OCI-LY1 (cell line): ENCODE results near the gene LIMS2.

Experiments used
- H2AFZ ChIP-seq: fragments of 200-600 bp; sonication (generic), shearing (Covaris generic); 2 replicates; pipeline ENCODE4 v1.6.0; 2014; ENCODE audit warnings: antibody characterized with exemption, mild to moderate bottlenecking, low read length
- H3F3A ChIP-seq: fragments of 200-600 bp; sonication (generic), shearing (Covaris generic); 2 replicates; pipeline ENCODE4 v1.6.0; 2014; ENCODE audit warnings: mild to moderate bottlenecking, antibody characterized with exemption, low read length, moderate library complexity; ENCODE audit not compliant: insufficient read depth
- H3K27ac ChIP-seq: fragments of 200-600 bp; sonication (generic); 2 replicates; pipeline ENCODE4 v1.5.1; 2014; ENCODE audit warnings: low read length, mixed run types, mild to moderate bottlenecking, low read depth; ENCODE audit not compliant: poor library complexity, severe bottlenecking
- H3K27me3 ChIP-seq: fragments of 200-600 bp; sonication (generic); 2 replicates; pipeline ENCODE4 v1.6.0; 2014; ENCODE audit warnings: antibody characterized with exemption, mild to moderate bottlenecking, low read length, moderate library complexity; ENCODE audit not compliant: insufficient read depth
- H3K36me3 ChIP-seq: fragments of 200-600 bp; sonication (generic); 2 replicates; pipeline ENCODE4 v1.6.1; 2014; ENCODE audit warnings: mild to moderate bottlenecking, antibody characterized with exemption, low read length, moderate library complexity, mixed read lengths; ENCODE audit not compliant: insufficient read depth
- H3K4me1 ChIP-seq: fragments of 200-600 bp; sonication (generic); 2 replicates; pipeline ENCODE4 v1.5.1; 2014; ENCODE audit warnings: mild to moderate bottlenecking, low read length, moderate library complexity; ENCODE audit not compliant: insufficient read depth, severe bottlenecking
- H3K4me2 ChIP-seq: fragments of 200-600 bp; sonication (generic), shearing (Covaris generic); 2 replicates; pipeline ENCODE4 v1.6.1; 2014; ENCODE audit warnings: low read length
- H3K4me3 ChIP-seq: fragments of 200-600 bp; sonication (generic); 2 replicates; pipeline ENCODE4 v1.5.1; 2014; ENCODE audit warnings: low read length, low read depth, mild to moderate bottlenecking, mixed read lengths; ENCODE audit not compliant: poor library complexity, severe bottlenecking
- H3K79me2 ChIP-seq: fragments of 200-600 bp; shearing (Covaris generic); 2 replicates; pipeline ENCODE4 v1.6.1; 2016; ENCODE audit warnings: mixed run types, low read length, mixed read lengths; ENCODE audit not compliant: insufficient read depth
- H3K9ac ChIP-seq: fragments of 200-600 bp; sonication (generic), shearing (Covaris generic); 2 replicates; pipeline ENCODE4 v1.6.1; 2014; ENCODE audit warnings: mild to moderate bottlenecking, low read length, mixed read lengths
- H3K9me2 ChIP-seq: fragments of 200-600 bp; sonication (generic), shearing (Covaris generic); 2 replicates; pipeline ENCODE4 v1.6.1; 2014; ENCODE audit warnings: low read depth, mild to moderate bottlenecking, low read length, mixed read lengths
- H3K9me3 ChIP-seq: fragments of 200-600 bp; shearing (Covaris generic); 2 replicates; pipeline ENCODE4 v1.6.1; 2014; ENCODE audit warnings: low read length, mixed read lengths
- H4K20me1 ChIP-seq: fragments of 200-600 bp; sonication (generic), shearing (Covaris generic); 2 replicates; pipeline ENCODE4 v1.6.0; 2016; ENCODE audit warnings: mild to moderate bottlenecking, low read length; ENCODE audit not compliant: insufficient read depth
- CTCF ChIP-seq: fragments of 200-600 bp; sonication (generic), shearing (Covaris generic); IDR thresholded peaks from 2 replicates; pipeline ENCODE4 v1.5.1; 2017; ENCODE audit warnings: mild to moderate bottlenecking, antibody characterized with exemption, low read length, moderate library complexity, mixed read lengths
- EZH2 ChIP-seq: fragments of 200-600 bp; sonication (generic), shearing (Covaris generic); IDR thresholded peaks from 2 replicates; pipeline ENCODE4 v1.8.0; 2017; ENCODE audit warnings: borderline replicate concordance, mixed run types, mild to moderate bottlenecking, antibody characterized with exemption, low read length, moderate library complexity, mixed read lengths

Gene LIMS2

GRCh38 chr2:127683056-127683455, 7.7 kb upstream of the LIMS2 start:
- TF ChIP-seq EZH2 (no peak), CTCF (no peak)
- Histone ChIP-seq H3F3A (no peaks in the 10 kb centered on the region), H3K79me2 (no peaks in the 10 kb centered on the region), H2AFZ (no peak overlapping the region), H3K4me2 (no peak overlapping the region), H3K27ac (no peak overlapping the region), H3K9me3 (no peaks in the 10 kb centered on the region), H3K36me3 (no peaks in the 10 kb centered on the region), H3K9me2 (no peaks in the 10 kb centered on the region), H3K4me3 (no peak overlapping the region), H4K20me1 (no peaks in the 10 kb centered on the region), H3K4me1 (no peaks in the 10 kb centered on the region), H3K27me3 (0 out of 2 replicates have a peak, but pooled peaks cover 4% of the 10 kb centered on the region), H3K9ac (no peak overlapping the region)

GRCh38 chr2:127681976-127682857, 6.9 kb upstream of the LIMS2 start:
- H3K27ac ChIP-seq = no peak overlapping the region
- H3K79me2 ChIP-seq = no peaks in the 10 kb centered on the region
- TF ChIP-seq EZH2 = no peak
- no peak for TF ChIP-seq CTCF
- no peaks in the 10 kb centered on the region for H3K4me1 ChIP-seq
- no peaks in the 10 kb centered on the region for H4K20me1 ChIP-seq
- H3F3A ChIP-seq = no peaks in the 10 kb centered on the region
- no peaks in the 10 kb centered on the region for H3K9me2 ChIP-seq
- no peak overlapping the region for H3K4me2 ChIP-seq
- H3K9ac ChIP-seq = no peak overlapping the region
- 0 out of 2 replicates have a peak, but pooled peaks cover 4% of the 10 kb centered on the region for H3K27me3 ChIP-seq
- no peaks in the 10 kb centered on the region for H3K36me3 ChIP-seq
- H2AFZ ChIP-seq = no peak overlapping the region
- no peaks in the 10 kb centered on the region for H3K9me3 ChIP-seq
- no peak overlapping the region for H3K4me3 ChIP-seq

GRCh38 chr2:127681288-127681804, 6.0 kb upstream of the LIMS2 start:
- Histone ChIP-seq H3K27ac (no peak overlapping the region), H3F3A (no peaks in the 10 kb centered on the region), H3K9me3 (no peaks in the 10 kb centered on the region), H3K9me2 (no peaks in the 10 kb centered on the region), H3K4me2 (no peak overlapping the region), H3K9ac (no peak overlapping the region), H3K4me1 (no peaks in the 10 kb centered on the region), H3K79me2 (no peaks in the 10 kb centered on the region), H2AFZ (no peak overlapping the region), H4K20me1 (no peaks in the 10 kb centered on the region), H3K36me3 (no peaks in the 10 kb centered on the region), H3K27me3 (peaks cover 9% of the 10 kb centered on the region; the same call in 1 of the 2 replicates), H3K4me3 (no peak overlapping the region)
- TF ChIP-seq EZH2 = no peak
- TF ChIP-seq CTCF = no peak
